ENCODE results near the gene GNRHR.
"Not testable (repeated sequence)": the region's sequence is repeated elsewhere in the genome, so short reads cannot be mapped to it uniquely, and the experiment has no call there.

Gene GNRHR

DNA sequence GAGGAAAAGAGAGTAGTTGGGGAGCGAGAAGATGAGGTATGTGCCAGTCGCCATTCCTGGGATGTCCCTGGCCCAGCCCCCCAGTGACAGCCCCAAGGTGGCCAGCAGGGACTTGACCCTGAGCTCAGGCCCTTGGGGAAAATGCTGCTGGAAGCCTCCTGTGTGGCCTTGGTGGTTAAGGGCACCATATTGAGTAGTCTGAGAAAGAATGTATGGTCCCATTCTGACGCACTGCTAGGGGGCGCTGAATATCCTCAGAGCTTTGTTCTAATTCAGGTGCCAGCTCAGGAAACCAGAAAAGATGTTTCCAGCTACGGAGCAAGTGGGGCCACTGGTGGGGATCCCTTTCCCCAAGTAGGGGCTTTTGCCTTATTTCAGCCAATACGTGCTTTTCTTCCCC lies 39.2 kb downstream of the GNRHR start:
- TF ChIP-seq, protein P1, sequence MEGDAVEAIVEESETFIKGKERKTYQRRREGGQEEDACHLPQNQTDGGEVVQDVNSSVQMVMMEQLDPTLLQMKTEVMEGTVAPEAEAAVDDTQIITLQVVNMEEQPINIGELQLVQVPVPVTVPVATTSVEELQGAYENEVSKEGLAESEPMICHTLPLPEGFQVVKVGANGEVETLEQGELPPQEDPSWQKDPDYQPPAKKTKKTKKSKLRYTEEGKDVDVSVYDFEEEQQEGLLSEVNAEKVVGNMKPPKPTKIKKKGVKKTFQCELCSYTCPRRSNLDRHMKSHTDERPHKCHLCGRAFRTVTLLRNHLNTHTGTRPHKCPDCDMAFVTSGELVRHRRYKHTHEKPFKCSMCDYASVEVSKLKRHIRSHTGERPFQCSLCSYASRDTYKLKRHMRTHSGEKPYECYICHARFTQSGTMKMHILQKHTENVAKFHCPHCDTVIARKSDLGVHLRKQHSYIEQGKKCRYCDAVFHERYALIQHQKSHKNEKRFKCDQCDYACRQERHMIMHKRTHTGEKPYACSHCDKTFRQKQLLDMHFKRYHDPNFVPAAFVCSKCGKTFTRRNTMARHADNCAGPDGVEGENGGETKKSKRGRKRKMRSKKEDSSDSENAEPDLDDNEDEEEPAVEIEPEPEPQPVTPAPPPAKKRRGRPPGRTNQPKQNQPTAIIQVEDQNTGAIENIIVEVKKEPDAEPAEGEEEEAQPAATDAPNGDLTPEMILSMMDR (conservative IDR thresholded peaks at IDR 0.05; ENCODE audit: control insufficient read depth, insufficient read depth, low read depth, low read length) = no peak
- H3K4me3 ChIP-seq (ENCODE audit: control insufficient read depth, low read depth, low read length) = no peak overlapping the region
- no peak for DNase-seq (ENCODE audit: low read depth)

DNA sequence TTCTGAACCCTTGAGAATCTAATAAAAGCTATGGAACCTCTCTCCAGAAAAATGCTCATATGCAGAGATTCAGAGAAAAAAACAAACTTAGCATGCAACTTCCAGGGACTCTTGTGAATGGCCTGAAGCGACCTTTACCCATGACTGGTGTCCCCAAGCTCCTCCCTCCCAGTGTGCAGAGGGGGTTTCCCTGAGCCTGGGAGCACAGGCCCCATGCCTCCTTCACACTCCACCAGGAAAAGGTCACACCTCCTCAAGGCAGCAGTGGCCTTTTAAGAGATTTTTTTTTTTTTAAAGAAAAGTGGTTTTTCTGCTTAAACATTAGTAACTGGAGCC lies 40.0 kb downstream of the GNRHR start:
- DNase-seq (ENCODE audit: low read depth) = no peak
- TF ChIP-seq, protein P1 (conservative IDR thresholded peaks at IDR 0.05; ENCODE audit: control insufficient read depth, insufficient read depth, low read depth, low read length) = no peak
- no peak overlapping the region for H3K4me3 ChIP-seq (ENCODE audit: control insufficient read depth, low read depth, low read length)

- DNase-seq (ENCODE audit: low read depth) = peak; percentile 60
- TF ChIP-seq, protein P1 (conservative IDR thresholded peaks at IDR 0.05; ENCODE audit: control insufficient read depth, insufficient read depth, low read depth, low read length) = no peak
- no peak overlapping the region for H3K4me3 ChIP-seq (ENCODE audit: control insufficient read depth, low read depth, low read length)
These were observed 40.5 kb downstream of the GNRHR start for GRCh38 chr4:67713529-67714247.

GRCh38 chr4:67712650-67713528 lies 41.3 kb downstream of the GNRHR start:
- TF ChIP-seq, protein P1 (conservative IDR thresholded peaks at IDR 0.05; ENCODE audit: control insufficient read depth, insufficient read depth, low read depth, low read length) = no peak

GRCh38 chr4:67712000-67712625 lies 42.1 kb downstream of the GNRHR start:
- TF ChIP-seq, protein P1 (conservative IDR thresholded peaks at IDR 0.05; ENCODE audit: control insufficient read depth, insufficient read depth, low read depth, low read length) = no peak
- H3K4me3 ChIP-seq (ENCODE audit: control insufficient read depth, low read depth, low read length) = no peak overlapping the region
- no peak for DNase-seq (ENCODE audit: low read depth)

More at GRCh38 chr4:67712650-67713528, 41.3 kb downstream of the GNRHR start:
- DNase-seq (ENCODE audit: low read depth) = no peak
- H3K4me3 ChIP-seq (ENCODE audit: control insufficient read depth, low read depth, low read length) = no peak overlapping the region

- not testable (repeated sequence) for DNase-seq (ENCODE audit: low read depth); H3K4me3 ChIP-seq (ENCODE audit: control insufficient read depth, low read depth, low read length)
These were observed 47.5 kb downstream of the GNRHR start for GRCh38 chr4:67706682-67707081.

- H3K4me3 ChIP-seq (ENCODE audit: control insufficient read depth, low read depth, low read length) = no peak overlapping the region
- no peak for DNase-seq (ENCODE audit: low read depth)
- TF ChIP-seq, protein P1 (conservative IDR thresholded peaks at IDR 0.05; ENCODE audit: control insufficient read depth, insufficient read depth, low read depth, low read length) = no peak
These were observed 49.3 kb downstream of the GNRHR start for GRCh38 chr4:67704843-67705242.
